Measurements from ENCODE around the gene HCK.

Gene HCK

GRCh38 chr20:32035426-32035779, 16.6 kb upstream of the HCK start:
- DNase-seq (ENCODE audit: extremely low read depth, low read depth) = no peak
- H3K4me3 ChIP-seq (replicated peaks; ENCODE audit: low read depth, low read length) = no peak overlapping the region
- TF ChIP-seq, protein P1, sequence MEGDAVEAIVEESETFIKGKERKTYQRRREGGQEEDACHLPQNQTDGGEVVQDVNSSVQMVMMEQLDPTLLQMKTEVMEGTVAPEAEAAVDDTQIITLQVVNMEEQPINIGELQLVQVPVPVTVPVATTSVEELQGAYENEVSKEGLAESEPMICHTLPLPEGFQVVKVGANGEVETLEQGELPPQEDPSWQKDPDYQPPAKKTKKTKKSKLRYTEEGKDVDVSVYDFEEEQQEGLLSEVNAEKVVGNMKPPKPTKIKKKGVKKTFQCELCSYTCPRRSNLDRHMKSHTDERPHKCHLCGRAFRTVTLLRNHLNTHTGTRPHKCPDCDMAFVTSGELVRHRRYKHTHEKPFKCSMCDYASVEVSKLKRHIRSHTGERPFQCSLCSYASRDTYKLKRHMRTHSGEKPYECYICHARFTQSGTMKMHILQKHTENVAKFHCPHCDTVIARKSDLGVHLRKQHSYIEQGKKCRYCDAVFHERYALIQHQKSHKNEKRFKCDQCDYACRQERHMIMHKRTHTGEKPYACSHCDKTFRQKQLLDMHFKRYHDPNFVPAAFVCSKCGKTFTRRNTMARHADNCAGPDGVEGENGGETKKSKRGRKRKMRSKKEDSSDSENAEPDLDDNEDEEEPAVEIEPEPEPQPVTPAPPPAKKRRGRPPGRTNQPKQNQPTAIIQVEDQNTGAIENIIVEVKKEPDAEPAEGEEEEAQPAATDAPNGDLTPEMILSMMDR (IDR thresholded peaks at IDR 0.05; ENCODE audit: low read depth, low read length, missing control alignments) = no peak

GRCh38 chr20:32036252-32036651, 15.8 kb upstream of the HCK start:
- no peak overlapping the region for H3K4me3 ChIP-seq (replicated peaks; ENCODE audit: low read depth, low read length)
- TF ChIP-seq, protein P1 (IDR thresholded peaks at IDR 0.05; ENCODE audit: low read depth, low read length, missing control alignments) = no peak
- DNase-seq (ENCODE audit: extremely low read depth, low read depth) = no peak

DNA sequence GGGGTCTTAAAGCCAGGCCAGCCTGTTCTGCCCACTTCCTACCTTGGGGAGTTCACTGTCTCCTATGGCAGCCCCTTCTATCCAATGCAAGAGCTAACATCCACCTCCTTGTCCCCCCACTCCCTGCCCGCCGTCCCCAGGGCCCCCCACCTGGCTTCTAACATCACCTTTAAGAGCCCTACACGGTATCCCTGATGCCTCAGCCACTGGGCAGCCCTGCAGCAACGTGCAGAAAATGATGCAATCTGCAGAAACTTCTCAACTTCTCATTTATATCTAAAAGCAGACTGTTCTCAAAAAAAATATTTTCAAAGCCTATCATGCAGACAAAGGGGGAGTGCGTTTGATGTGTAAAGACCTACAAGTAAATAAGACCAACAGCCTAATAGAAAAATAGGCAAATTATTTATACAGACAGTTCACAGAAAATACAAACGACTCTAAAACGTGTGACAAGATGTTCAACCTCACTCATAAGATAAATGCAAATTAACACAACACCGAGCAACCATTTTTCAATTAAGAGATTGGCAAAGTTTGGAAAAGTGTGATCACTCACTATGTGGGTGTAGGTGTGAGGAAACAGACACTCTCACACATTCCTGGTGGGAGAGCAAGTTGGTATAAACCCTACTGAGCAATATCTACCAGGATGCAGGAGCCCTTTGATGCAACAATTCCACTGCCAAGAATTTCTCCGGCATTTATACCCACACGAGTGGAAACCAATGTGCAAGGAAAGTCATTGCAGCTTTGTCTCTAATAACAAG, 15.1 kb upstream of the HCK start:
- TF ChIP-seq, protein P1 (IDR thresholded peaks at IDR 0.05; ENCODE audit: low read depth, low read length, missing control alignments) = no peak
- DNase-seq (ENCODE audit: extremely low read depth, low read depth) = no peak
- H3K4me3 ChIP-seq (replicated peaks; ENCODE audit: low read depth, low read length) = no peak overlapping the region

- TF ChIP-seq, protein P1 (IDR thresholded peaks at IDR 0.05; ENCODE audit: low read depth, low read length, missing control alignments) = no peak
- peak; percentile 6 for DNase-seq (ENCODE audit: extremely low read depth, low read depth)
- no peak overlapping the region for H3K4me3 ChIP-seq (replicated peaks; ENCODE audit: low read depth, low read length)
Measured at GRCh38 chr20:32037929-32038328, 14.1 kb upstream of the HCK start.

DNA sequence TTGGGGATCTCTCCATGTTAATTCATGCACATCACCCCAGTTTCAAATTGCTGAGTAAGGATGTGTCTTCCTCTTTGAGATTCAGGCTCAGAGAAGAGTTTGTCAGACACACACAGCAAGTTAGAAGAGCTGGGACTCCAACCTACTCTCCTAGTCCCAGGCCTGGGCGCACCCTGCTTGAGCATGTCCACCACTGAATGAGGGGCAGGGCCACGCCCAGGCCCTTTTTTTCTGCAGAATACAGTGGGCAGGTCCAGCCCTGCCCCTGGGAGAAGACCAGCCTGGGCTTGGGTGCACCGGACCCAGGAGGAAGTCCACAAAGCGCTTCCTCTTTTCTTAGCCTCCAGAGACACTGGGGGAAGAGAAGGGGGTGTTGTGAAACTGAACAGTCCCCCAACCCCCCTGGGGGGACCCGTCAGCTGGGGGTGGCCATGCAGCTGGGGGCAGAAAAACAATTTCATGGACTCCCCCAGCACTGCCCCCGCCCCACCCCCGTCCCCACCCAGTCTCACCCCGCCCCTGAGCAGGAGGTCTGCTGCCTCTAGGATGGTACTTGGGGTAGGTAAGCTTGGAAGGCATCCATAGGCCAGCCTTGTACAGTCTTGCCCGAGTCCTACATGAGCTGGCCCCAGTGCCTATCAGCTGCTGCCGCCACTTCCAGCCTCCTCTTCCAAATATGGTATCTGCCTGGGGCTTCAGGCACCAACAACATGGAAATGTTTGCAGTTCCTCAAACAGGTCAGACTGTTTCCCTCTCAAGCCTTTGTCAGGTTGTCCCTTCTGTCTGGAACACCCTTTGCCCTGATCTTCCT, 11.7 kb upstream of the HCK start:
- no peak overlapping the region for H3K4me3 ChIP-seq (replicated peaks; ENCODE audit: low read depth, low read length)
- TF ChIP-seq, protein P1 (IDR thresholded peaks at IDR 0.05; ENCODE audit: low read depth, low read length, missing control alignments) = no peak
- DNase-seq (ENCODE audit: extremely low read depth, low read depth) = no peak

GRCh38 chr20:32045999-32046398, 6.0 kb upstream of the HCK start:
- no peak for DNase-seq (ENCODE audit: extremely low read depth, low read depth)
- no peak overlapping the region for H3K4me3 ChIP-seq (replicated peaks; ENCODE audit: low read depth, low read length)
- TF ChIP-seq, protein P1 (IDR thresholded peaks at IDR 0.05; ENCODE audit: low read depth, low read length, missing control alignments) = no peak
